Smooth muscle cell (in vitro differentiated cells): Measurements from ENCODE around the gene MYPN. TPM values are rescaled to one million over a fixed set of nuclear protein-coding genes. Genes with fewer than 3 reads are reported as not detected.

Experiments used
- DNase-seq: peaks from one replicate; lab custom pipeline; 2025; ENCODE audit not compliant: unreplicated experiment; lab: John Stamatoyannopoulos, UW
- H2AFZ ChIP-seq: fragments of 200-600 bp; sonication (generic); 2 replicates; pipeline ENCODE4 v1.6.0; 2016; ENCODE audit warnings: antibody characterized with exemption, low read depth, mild to moderate bottlenecking
- H3F3A ChIP-seq: fragments of 200-600 bp; sonication (generic); 2 replicates; pipeline ENCODE4 v1.6.0; 2017; ENCODE audit warnings: antibody characterized with exemption, low read depth
- H3K27ac ChIP-seq: fragments of 200-600 bp; sonication (generic); 2 replicates; pipeline ENCODE4 v1.5.1; 2016; ENCODE audit warnings: low read depth, mild to moderate bottlenecking
- H3K27me3 ChIP-seq: fragments of 200-600 bp; sonication (generic); 2 replicates; pipeline ENCODE4 v1.6.1; 2016; ENCODE audit warnings: low read depth, mild to moderate bottlenecking
- H3K36me3 ChIP-seq: fragments of 200-600 bp; sonication (generic); 2 replicates; pipeline ENCODE4 v1.5.1; 2016; ENCODE audit warnings: low read depth
- H3K4me1 ChIP-seq: fragments of 200-600 bp; sonication (generic); 2 replicates; pipeline ENCODE4 v1.5.1; 2016; ENCODE audit warnings: low read depth
- H3K4me2 ChIP-seq: fragments of 200-600 bp; sonication (generic); 2 replicates; pipeline ENCODE4 v1.6.0; 2016; ENCODE audit warnings: mild to moderate bottlenecking
- H3K4me3 ChIP-seq: fragments of 200-600 bp; sonication (generic); 2 replicates; pipeline ENCODE4 v1.5.1; 2016; ENCODE audit warnings: mild to moderate bottlenecking
- H3K79me2 ChIP-seq: fragments of 200-600 bp; sonication (generic); 2 replicates; pipeline ENCODE4 v1.6.0; 2016; ENCODE audit warnings: low read depth, mild to moderate bottlenecking
- H3K9ac ChIP-seq: fragments of 200-600 bp; sonication (generic); 2 replicates; pipeline ENCODE4 v1.6.0; 2016; ENCODE audit warnings: low read depth
- H3K9me3 ChIP-seq: fragments of 200-600 bp; sonication (generic); replicated peaks from 2 replicates; pipeline ENCODE4 v1.5.1; 2016; ENCODE audit warnings: low read depth
- H4K20me1 ChIP-seq: fragments of 200-600 bp; sonication (generic); 2 replicates; pipeline ENCODE4 v1.6.0; 2016; ENCODE audit warnings: low read depth
- WGBS: methylation state at CpG from one replicate; pipeline ENCODE4 v1.1.7; 2016; ENCODE audit warnings: low lambda C conversion rate; 5-methylcytosine and 5-hydroxymethylcytosine counted together
- polyA plus RNA-seq: library from polyadenylated mRNA; unstranded; fragments of >200 nt; fragmentation: Nextera tagmentation; extraction: Ambion mirVana; gene quantifications from 2 replicates; pipeline ENCODE4 v1.2.1, GENCODE V29; 2016
- total RNA-seq: library from RNA; depleted of rRNA; stranded (reverse); fragments of >200 nt; gene quantifications from 2 replicates; pipeline ENCODE4 v1.2.3, GENCODE V29; 2014
- TF ChIP-seq, protein P1 (sequence below): fragments of 200-600 bp; sonication (generic); IDR thresholded peaks from 2 replicates; pipeline ENCODE4 v1.5.1; 2017; ENCODE audit warnings: borderline replicate concordance, mild to moderate bottlenecking, antibody characterized with exemption; ENCODE audit not compliant: insufficient read depth, poor library complexity, severe bottlenecking

MYPN gene
- total and polyA plus RNA-seq, 2 experiments from 2014 or later: 0.03 to 0.13 TPM

DNA sequence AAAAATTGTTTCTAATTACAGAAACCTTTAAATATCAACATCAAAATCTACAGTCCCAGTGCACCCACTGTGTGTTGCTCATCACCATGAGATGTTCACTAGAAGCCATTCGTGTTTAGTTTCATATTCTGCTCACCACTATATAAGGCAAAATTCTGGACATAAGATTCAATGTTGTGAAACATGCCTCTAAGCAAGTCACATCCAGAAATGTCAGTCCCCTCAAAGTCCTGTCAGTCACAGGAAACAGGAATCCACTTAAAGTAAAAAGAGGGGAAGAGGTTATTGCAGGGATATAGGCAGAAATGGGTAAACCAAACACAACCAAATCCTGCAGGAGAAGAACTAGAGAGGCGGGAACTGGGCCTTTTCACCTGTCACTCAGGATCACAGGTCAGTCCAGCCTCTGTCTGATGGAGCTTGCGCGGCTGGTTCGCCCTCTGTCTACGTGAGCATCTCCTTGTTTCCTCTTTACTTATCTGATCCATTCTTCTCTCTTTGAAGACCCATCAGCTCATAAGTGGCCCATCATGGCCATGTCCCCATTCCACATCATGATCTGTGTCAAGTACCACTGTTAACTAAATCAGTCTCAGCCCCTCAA is 58.4 kb downstream of the MYPN start:
- H3K27me3 ChIP-seq: no peaks in the 10 kb centered on the region
- no peak overlapping the region for H3K9ac ChIP-seq
- H3K4me3 ChIP-seq: no peak overlapping the region
- TF ChIP-seq, protein P1, sequence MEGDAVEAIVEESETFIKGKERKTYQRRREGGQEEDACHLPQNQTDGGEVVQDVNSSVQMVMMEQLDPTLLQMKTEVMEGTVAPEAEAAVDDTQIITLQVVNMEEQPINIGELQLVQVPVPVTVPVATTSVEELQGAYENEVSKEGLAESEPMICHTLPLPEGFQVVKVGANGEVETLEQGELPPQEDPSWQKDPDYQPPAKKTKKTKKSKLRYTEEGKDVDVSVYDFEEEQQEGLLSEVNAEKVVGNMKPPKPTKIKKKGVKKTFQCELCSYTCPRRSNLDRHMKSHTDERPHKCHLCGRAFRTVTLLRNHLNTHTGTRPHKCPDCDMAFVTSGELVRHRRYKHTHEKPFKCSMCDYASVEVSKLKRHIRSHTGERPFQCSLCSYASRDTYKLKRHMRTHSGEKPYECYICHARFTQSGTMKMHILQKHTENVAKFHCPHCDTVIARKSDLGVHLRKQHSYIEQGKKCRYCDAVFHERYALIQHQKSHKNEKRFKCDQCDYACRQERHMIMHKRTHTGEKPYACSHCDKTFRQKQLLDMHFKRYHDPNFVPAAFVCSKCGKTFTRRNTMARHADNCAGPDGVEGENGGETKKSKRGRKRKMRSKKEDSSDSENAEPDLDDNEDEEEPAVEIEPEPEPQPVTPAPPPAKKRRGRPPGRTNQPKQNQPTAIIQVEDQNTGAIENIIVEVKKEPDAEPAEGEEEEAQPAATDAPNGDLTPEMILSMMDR: no peak
- H3K27ac ChIP-seq: no peak overlapping the region
- no peaks in the 10 kb centered on the region for H3K36me3 ChIP-seq
- WGBS: 91% methylated on average over 6 of the region's 6 CpGs
- no peaks in the 10 kb centered on the region for H4K20me1 ChIP-seq
- DNase-seq: no peak
- H3K79me2 ChIP-seq: no peaks in the 10 kb centered on the region
- H3K9me3 ChIP-seq: no peaks in the 10 kb centered on the region
- H3K4me1 ChIP-seq: no peaks in the 10 kb centered on the region
- H3K4me2 ChIP-seq: no peak overlapping the region
- no peak overlapping the region for H2AFZ ChIP-seq
- no peaks in the 10 kb centered on the region for H3F3A ChIP-seq

DNA sequence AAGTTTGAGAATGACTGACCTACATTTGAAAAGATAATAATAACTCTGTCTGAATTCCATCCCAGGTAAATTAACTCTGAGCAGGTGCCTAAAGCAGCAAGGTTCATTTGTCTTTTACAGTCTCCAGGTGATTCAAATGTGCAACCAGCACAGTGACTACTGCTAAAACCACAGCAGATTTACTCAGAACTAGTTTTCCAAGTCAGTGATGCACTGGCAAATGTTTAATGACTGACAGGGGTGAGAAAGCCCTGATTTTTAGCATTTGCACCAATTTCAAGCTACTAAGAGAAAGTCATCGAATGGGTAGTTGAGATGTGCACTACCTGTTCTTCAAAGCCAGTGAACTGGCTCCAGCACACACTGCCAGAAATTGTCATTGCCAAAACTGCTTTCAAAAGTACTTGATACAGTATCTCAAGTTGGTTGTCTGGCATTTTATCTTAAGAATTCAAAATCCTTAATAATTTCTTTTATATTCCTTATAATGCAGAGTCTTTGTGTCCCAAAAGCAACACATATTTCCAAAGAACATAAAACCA is 62.3 kb downstream of the MYPN start:
- no peaks in the 10 kb centered on the region for H3K79me2 ChIP-seq
- no peak overlapping the region for H3K9ac ChIP-seq
- H3F3A ChIP-seq: no peaks in the 10 kb centered on the region
- no peaks in the 10 kb centered on the region for H3K36me3 ChIP-seq
- H3K4me2 ChIP-seq: no peak overlapping the region
- no peak overlapping the region for H3K4me3 ChIP-seq
- no peaks in the 10 kb centered on the region for H3K9me3 ChIP-seq
- no peak overlapping the region for H2AFZ ChIP-seq
- no peaks in the 10 kb centered on the region for H3K4me1 ChIP-seq
- no peak for DNase-seq
- H3K27me3 ChIP-seq: no peaks in the 10 kb centered on the region
- H4K20me1 ChIP-seq: no peaks in the 10 kb centered on the region
- 95% methylated on average over 1 of the region's 1 CpG for WGBS
- TF ChIP-seq, protein P1: no peak
- no peak overlapping the region for H3K27ac ChIP-seq

DNA sequence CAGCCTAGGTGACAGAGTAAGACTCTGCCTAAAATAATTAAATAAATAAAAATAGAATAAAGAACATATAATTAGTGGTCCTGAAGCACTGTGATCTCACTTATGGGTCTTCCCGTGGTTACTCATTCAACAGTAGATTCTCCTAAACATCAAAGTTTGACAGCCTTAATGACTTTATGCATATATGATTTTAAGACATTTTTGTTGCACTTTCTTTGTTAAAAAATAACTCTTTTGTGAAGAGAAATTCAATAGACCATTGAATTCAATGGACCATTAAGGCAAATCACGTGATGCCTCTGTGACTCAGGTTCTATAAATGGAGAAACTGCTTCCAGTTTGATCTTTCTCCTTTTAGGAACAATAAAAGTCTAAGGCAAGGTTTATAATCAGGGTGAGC is 63.0 kb downstream of the MYPN start:
- H2AFZ ChIP-seq: no peak overlapping the region
- H3F3A ChIP-seq: no peaks in the 10 kb centered on the region
- WGBS: 94% methylated on average over 2 of the region's 2 CpGs
- no peak overlapping the region for H3K27ac ChIP-seq
- no peak overlapping the region for H3K4me2 ChIP-seq
- no peaks in the 10 kb centered on the region for H3K4me1 ChIP-seq
- H4K20me1 ChIP-seq: no peaks in the 10 kb centered on the region
- H3K27me3 ChIP-seq: no peaks in the 10 kb centered on the region
- TF ChIP-seq, protein P1: no peak
- no peak for DNase-seq
- no peak overlapping the region for H3K9ac ChIP-seq
- no peaks in the 10 kb centered on the region for H3K36me3 ChIP-seq
- no peaks in the 10 kb centered on the region for H3K9me3 ChIP-seq
- no peak overlapping the region for H3K4me3 ChIP-seq
- H3K79me2 ChIP-seq: no peaks in the 10 kb centered on the region

DNA sequence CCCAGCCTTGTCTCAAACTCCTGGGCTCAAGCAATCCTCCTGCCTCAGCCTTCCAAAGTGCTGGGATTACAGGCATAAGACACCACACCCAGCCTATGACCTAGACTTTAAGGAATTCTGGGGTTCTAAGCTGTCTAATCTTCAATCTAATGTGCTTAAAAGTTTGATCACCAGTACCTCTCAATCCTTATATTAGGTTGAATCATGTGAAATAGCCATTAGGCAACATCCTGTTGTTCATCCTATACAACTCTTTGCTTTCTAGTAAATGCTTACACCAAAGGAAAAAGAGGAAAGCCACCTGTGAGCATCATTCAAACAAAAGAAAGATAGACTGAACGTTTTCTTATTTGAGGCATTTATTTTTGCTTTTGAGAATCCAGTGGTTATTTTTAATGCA is 66.7 kb downstream of the MYPN start:
- WGBS: 83% methylated on average over 1 of the region's 1 CpG
- DNase-seq: no peak
- H2AFZ ChIP-seq: no peak overlapping the region
- H3K4me1 ChIP-seq: no peaks in the 10 kb centered on the region
- TF ChIP-seq, protein P1: no peak
- H3K9ac ChIP-seq: no peak overlapping the region
- H3K36me3 ChIP-seq: no peaks in the 10 kb centered on the region
- H3K4me3 ChIP-seq: no peak overlapping the region
- no peaks in the 10 kb centered on the region for H3K79me2 ChIP-seq
- H3F3A ChIP-seq: no peaks in the 10 kb centered on the region
- H3K9me3 ChIP-seq: no peaks in the 10 kb centered on the region
- no peak overlapping the region for H3K27ac ChIP-seq
- H3K4me2 ChIP-seq: no peak overlapping the region
- no peaks in the 10 kb centered on the region for H4K20me1 ChIP-seq
- no peaks in the 10 kb centered on the region for H3K27me3 ChIP-seq
